ENCODE results near the gene FHOD3.
"Not testable (repeated sequence)": the region's sequence is repeated elsewhere in the genome, so short reads cannot be mapped to it uniquely, and the experiment has no call there.

Gene FHOD3

GRCh38 chr18:36711014-36711725, 413.7 kb downstream of the FHOD3 start:
- DNase-seq (ENCODE audit: low spot score), result no peak

DNA sequence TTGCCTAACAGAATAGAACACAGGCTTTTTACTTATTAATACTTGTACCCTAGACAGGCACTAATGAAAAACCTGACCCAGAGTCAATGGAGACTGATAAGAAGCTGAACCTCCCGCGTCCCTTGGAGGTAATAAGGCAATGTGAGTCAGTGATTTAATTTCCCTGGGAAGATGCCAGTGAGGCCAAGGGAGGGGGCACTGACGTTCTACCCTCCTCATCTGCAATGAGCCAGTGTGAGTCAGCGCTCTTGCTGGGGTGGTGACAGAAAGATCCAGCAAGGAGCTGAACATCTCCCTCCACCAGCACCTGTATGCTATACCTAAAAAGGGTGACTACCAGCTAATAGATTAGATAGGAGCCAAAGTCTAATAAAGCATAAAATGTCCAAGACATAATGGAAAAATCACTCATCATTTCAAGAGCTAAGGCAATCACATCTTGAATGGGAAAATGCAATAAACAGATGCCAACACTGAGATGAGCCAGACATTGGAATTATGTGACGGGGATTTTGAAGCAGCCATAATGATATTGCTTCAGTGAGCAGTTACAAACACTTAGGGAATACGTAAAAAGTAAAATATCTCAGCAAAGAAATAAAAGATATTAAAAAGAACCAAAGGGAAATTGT, 414.4 kb downstream of the FHOD3 start:
- DNase-seq (ENCODE audit: low spot score), result no peak

GRCh38 chr18:36714476-36714875, 417.0 kb downstream of the FHOD3 start:
- no peak for DNase-seq (ENCODE audit: low spot score)

- no peak for DNase-seq (ENCODE audit: low spot score)
Observed at GRCh38 chr18:36717422-36718110, 420.1 kb downstream of the FHOD3 start.

DNA sequence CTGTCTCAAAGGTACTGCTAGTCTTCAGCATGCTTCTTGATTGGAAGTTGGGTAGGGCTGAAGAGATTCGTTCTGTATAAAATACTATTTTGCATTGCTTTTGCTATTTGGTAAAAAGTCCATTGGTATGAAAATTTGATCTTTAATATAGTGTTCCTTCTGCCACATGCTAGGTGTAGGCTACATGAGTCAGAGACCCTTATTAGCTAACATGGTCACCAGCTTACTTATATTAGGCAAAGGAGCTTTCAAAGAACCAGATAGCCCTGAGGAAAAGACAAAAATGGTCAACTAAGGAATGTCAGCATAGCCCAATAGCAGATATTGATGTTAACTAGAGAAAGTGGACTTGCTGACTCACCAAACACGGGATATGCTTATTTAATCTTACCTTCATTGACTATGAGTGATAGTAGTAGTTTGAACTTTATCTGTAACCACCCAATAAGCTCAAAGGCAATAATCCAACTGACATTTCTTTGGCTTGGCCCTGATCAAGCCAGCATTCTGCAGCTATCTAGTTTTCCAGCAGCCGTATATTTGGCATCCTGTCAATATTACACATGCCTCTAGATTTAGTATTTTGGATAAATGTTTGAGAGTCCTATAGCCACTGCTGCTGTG, 421.3 kb downstream of the FHOD3 start:
- DNase-seq (ENCODE audit: low spot score), result no peak

DNA sequence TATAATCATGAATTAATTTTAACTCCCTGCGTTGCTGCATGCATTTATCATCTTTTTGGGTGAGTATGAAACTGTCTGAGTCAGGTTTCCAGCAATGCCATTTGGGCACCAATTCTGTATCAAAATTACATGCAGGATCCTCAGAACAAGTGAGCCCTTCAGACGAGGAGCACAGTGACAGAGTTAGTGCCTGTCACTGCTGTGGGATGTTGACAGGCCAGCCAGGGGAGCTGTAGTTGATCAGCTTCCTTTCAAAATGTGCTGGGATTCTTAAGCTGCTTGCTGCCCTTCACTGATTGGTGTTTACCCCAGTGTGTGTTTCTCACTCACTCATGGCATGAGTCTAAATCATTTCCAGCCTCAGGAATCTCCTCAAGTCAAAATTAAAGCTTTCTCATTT, 422.1 kb downstream of the FHOD3 start:
- DNase-seq (ENCODE audit: low spot score), result no peak

GRCh38 chr18:36721351-36721750, 423.8 kb downstream of the FHOD3 start:
- not testable (repeated sequence) for DNase-seq (ENCODE audit: low spot score)

DNA sequence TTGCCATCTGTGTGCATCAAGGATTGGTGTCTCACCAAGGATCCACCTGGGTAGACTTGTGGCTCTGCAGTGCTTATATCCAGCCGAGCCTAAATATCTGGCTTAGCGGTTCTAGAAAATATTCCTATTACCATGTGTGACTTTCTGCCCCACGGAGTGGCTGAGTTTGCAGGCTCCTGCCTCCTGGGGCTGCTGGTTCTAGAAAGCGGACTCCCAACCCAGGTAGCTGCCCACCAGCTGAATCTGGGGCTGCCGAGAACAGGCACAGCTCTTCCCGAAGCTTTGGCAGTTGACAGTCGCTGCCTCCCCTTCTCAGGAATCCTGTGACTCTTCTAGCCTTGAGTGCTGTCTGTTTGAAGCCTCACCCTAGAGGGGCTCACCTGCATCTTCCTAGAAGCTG, 426.7 kb downstream of the FHOD3 start:
- DNase-seq (ENCODE audit: low spot score), result no peak

GRCh38 chr18:36724591-36725001, 427.1 kb downstream of the FHOD3 start:
- DNase-seq (ENCODE audit: low spot score), result no peak

DNA sequence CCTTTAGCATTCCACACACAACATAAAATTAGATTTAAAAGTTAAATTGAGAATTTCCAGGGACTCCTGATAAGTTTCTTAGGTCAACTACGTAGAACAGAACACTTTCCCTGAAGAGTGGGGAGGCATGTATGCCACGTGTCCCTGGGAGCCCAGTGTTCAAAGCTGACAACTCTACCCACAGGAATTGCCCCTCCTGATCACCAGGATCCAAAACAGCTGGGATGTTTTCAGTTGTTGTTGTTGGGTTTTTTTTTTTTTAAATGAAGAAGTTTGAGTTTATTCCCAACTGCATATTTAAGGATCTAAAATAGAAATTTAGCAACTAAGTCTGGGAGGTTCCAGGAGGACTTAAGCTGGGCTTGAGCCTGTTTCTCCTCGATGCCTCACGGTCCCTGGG, 430.8 kb downstream of the FHOD3 start:
- no peak for DNase-seq (ENCODE audit: low spot score)

GRCh38 chr18:36729197-36729596, 431.7 kb downstream of the FHOD3 start:
- no peak for DNase-seq (ENCODE audit: low spot score)

- DNase-seq (ENCODE audit: low spot score), result no peak
Observed at GRCh38 chr18:36732264-36732663, 434.8 kb downstream of the FHOD3 start.

- DNase-seq (ENCODE audit: low spot score), result no peak
Observed at GRCh38 chr18:36733150-36733549, 435.6 kb downstream of the FHOD3 start.

DNA sequence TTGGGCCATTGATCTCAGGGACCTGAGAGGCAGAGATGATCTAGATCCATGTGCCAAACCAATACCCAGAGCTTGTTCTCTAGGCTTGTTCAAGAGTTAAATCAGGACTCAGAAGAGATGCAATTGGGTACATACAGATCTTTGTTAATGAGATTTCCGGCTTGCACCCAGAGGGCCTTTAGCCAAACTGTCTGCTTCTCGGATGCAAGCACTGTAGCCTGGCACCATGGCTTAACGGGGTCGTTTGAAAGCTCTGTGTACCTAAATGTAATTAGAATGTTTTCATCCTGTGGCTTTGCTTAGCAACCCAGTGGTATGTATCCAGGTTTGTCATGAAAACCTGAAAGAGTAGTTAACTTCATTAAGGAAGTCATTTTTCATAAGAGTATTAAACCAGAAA, 437.1 kb downstream of the FHOD3 start:
- DNase-seq (ENCODE audit: low spot score), result no peak

DNA sequence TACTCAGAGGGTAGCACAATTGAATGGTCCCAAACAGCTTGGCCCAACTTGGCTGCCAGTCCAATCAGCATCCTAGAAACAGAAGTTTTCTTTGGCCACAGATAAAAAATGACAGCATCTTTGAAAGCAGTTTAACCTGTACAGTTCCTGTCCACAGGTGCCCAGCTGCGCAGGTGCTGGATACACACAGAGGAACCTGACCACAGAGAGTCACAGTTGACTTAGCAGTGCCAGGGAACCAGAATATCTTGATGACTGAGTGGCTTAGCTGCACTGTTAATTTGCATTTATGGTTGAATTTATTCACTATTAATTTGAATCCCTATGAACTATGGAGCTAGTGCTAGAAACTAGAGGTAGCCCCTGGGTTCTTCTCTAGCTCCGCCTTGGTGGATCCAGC, 437.6 kb downstream of the FHOD3 start:
- no peak for DNase-seq (ENCODE audit: low spot score)

DNA sequence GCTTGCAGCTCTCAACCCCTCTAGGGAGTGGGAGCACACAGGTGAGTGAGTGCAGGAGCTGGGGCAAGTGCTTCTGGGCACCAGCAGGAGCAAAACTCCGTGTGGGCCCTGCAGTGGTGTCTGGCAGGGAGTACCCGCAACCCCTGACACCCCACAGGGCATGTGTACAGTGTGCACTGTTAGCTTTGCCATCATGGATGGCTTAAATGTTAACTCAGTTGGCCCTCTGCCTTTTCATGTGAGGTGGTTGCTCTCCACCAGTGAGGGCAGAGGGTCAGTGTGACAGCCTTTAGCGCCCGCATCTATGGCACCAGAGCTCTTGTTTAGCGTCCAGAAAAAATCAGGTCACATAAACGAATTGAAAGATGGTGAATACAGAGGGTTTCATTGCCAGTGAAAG, 438.6 kb downstream of the FHOD3 start:
- no peak for DNase-seq (ENCODE audit: low spot score)

DNA sequence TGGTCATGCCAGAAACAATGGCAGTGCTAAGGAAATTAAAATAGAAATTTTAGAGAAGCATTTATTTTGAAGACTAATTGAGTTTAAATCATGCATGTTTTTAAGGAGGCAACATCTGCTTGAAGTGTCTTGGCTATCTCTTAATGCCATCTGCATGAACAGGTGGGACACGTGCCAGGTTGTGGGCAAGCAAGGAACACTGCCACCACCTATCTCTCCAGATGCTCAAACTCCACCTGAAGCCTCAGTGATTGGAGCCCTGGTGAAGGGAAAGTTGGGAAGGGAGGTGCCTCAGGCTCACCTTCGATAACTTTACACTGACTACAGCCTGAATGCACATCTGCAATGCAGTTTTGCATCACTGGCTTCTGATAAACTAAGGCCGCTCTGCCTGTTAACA, 439.8 kb downstream of the FHOD3 start:
- no peak for DNase-seq (ENCODE audit: low spot score)

- DNase-seq (ENCODE audit: low spot score), result no peak
Observed at GRCh38 chr18:36744261-36744876, 446.9 kb downstream of the FHOD3 start.

- no peak for DNase-seq (ENCODE audit: low spot score)
Observed at GRCh38 chr18:36745219-36745975, 447.9 kb downstream of the FHOD3 start.

GRCh38 chr18:36752929-36753865, 455.7 kb downstream of the FHOD3 start:
- no peak for DNase-seq (ENCODE audit: low spot score)

- DNase-seq (ENCODE audit: low spot score), result no peak
Observed at GRCh38 chr18:36756242-36756641, 458.7 kb downstream of the FHOD3 start.
